Tibial artery (tissue), 4 donors: Measurements from ENCODE around the gene ZNF432.

ENCODE experiments used
- DNase-seq, 2 donors: peaks; one replicate each; pipeline ENCODE4 v3.0.0-alpha.2; 2019
- H3K27ac ChIP-seq, 2 donors: fragments of 200-600 bp; sonication (generic) in 1 of 2; 1 replicate in 1 of 2; 2 replicates in 1 of 2; pipeline ENCODE4 v1.5.1; 2018 to 2019; ENCODE audit warnings: mild to moderate bottlenecking in 1 of 2
- H3K27me3 ChIP-seq, 2 donors: fragments of 200-600 bp; sonication (generic) in 1 of 2; one replicate each; pipeline versions ENCODE4 v1.5.1 to v1.6.0; 2016 to 2019
- H3K36me3 ChIP-seq, 3 donors: fragments of 200-600 bp; sonication (generic) in 2 of 3; one replicate each; pipeline ENCODE4 v1.5.1; 2016 to 2019; ENCODE audit warnings: mild to moderate bottlenecking in 2 of 3
- H3K4me1 ChIP-seq, 4 donors: fragments of 200-600 bp; sonication (generic) in 2 of 4; 1 replicate in 3 of 4; 2 replicates in 1 of 4; pipeline ENCODE4 v1.5.1; 2016 to 2019
- H3K4me3 ChIP-seq, 2 donors: fragments of 200-600 bp; sonication (generic) in 1 of 2; 1 replicate in 1 of 2; 2 replicates in 1 of 2; pipeline ENCODE4 v1.5.1; 2018 to 2019; ENCODE audit warnings: mild to moderate bottlenecking in 2 of 2
- H3K9me3 ChIP-seq, 3 donors: fragments of 200-600 bp; sonication (generic) in 1 of 3; one replicate each; pipeline ENCODE4 v1.5.1; 2016 to 2019
- CTCF ChIP-seq, 2 experiments: fragments of 200-600 bp in 1 of 2; fragments of 450-650 bp in 1 of 2; IDR thresholded peaks; one replicate each; pipeline ENCODE4 v1.5.1; 2017 to 2019; ENCODE audit warnings: antibody characterized with exemption in 2 of 2, mild to moderate bottlenecking in 1 of 2, moderate library complexity in 1 of 2
- intact Hi-C: fragments of 100-400 bp; cut with DNase I; formaldehyde crosslinking; loops from one replicate; pipeline ENCODE4 v1.15.0; 2023; ENCODE audit warnings: low total_unique reads

Gene ZNF432

GRCh38 chr19:51994048-51994644, 54.5 kb downstream of the ZNF432 start:
- DNase-seq, result no peak
- no peaks in the 10 kb centered on the region for H3K4me1 ChIP-seq
- no peak overlapping the region for H3K27ac ChIP-seq
- intact Hi-C loops, result no loop called here
- peaks cover 13 to 99% (median 86%) of the 10 kb centered on the region in 3 donors for H3K9me3 ChIP-seq
- no peaks in the 10 kb centered on the region for H3K27me3 ChIP-seq
- TF ChIP-seq CTCF (IDR thresholded peaks at IDR 0.05), result no peak
- H3K36me3 ChIP-seq, result peaks cover 68 to 76% (median 71%) of the 10 kb centered on the region in 3 donors
- no peak overlapping the region for H3K4me3 ChIP-seq

GRCh38 chr19:51993422-51993821, 55.2 kb downstream of the ZNF432 start:
- DNase-seq, result no peak
- Histone ChIP-seq H3K4me3 (no peak overlapping the region), H3K27ac (no peak overlapping the region), H3K4me1 (no peaks in the 10 kb centered on the region), H3K27me3 (no peaks in the 10 kb centered on the region), H3K9me3 (peaks cover 13 to 99% (median 85%) of the 10 kb centered on the region in 3 donors), H3K36me3 (peaks cover 61 to 69% (median 64%) of the 10 kb centered on the region in 3 donors)
- TF ChIP-seq CTCF (IDR thresholded peaks at IDR 0.05), result no peak
- intact Hi-C loops, result no loop called here

- H3K36me3 ChIP-seq, result peaks cover 10 to 20% (median 17%) of the 10 kb centered on the region in 3 donors
- no peaks in the 10 kb centered on the region for H3K27me3 ChIP-seq
- peak; percentile 96 for DNase-seq
- H3K4me1 ChIP-seq, result peaks cover 0 to 12% (median 9%) of the 10 kb centered on the region in 4 donors
- intact Hi-C loops, result no loop called here
- peak within 1 kb of the TSS; percentile 80 to 83 for H3K27ac ChIP-seq
- peaks cover 0 to 74% (median 50%) of the 10 kb centered on the region in 3 donors for H3K9me3 ChIP-seq
- H3K4me3 ChIP-seq, result peak within 1 kb of the TSS; percentile 61 to 74
- TF ChIP-seq CTCF (IDR thresholded peaks at IDR 0.05), result no peak
Observed at GRCh38 chr19:51986309-51987291, 62.0 kb downstream of the ZNF432 start, which contains the start of gene ZNF350. ZNF350 (minus strand) TSS chr19:51986840; CDS start chr19:51974360, 12,480 bp downstream.

GRCh38 chr19:51983361-51983760, 65.3 kb downstream of the ZNF432 start:
- Histone ChIP-seq H3K4me1 (peaks cover 0 to 12% (median 9%) of the 10 kb centered on the region in 4 donors), H3K27me3 (no peaks in the 10 kb centered on the region), H3K27ac (no peak overlapping the region), H3K9me3 (peaks cover 0 to 74% (median 44%) of the 10 kb centered on the region in 3 donors), H3K4me3 (no peak overlapping the region), H3K36me3 (peaks cover 38 to 53% (median 40%) of the 10 kb centered on the region in 3 donors)
- DNase-seq, result no peak
- TF ChIP-seq CTCF (IDR thresholded peaks at IDR 0.05), result no peak
- intact Hi-C loops, result no loop called here
